ENCODE measurements around the gene RPS14. TPM values are rescaled to one million over a fixed set of nuclear protein-coding genes. Genes with fewer than 3 reads are reported as not detected.
"Not testable (repeated sequence)": the region's sequence is repeated elsewhere in the genome, so short reads cannot be mapped to it uniquely, and the experiment has no call there.

Gene RPS14
- total RNA-seq, 2 donors from 2014 or later: 2,876 to 3,412 TPM

DNA sequence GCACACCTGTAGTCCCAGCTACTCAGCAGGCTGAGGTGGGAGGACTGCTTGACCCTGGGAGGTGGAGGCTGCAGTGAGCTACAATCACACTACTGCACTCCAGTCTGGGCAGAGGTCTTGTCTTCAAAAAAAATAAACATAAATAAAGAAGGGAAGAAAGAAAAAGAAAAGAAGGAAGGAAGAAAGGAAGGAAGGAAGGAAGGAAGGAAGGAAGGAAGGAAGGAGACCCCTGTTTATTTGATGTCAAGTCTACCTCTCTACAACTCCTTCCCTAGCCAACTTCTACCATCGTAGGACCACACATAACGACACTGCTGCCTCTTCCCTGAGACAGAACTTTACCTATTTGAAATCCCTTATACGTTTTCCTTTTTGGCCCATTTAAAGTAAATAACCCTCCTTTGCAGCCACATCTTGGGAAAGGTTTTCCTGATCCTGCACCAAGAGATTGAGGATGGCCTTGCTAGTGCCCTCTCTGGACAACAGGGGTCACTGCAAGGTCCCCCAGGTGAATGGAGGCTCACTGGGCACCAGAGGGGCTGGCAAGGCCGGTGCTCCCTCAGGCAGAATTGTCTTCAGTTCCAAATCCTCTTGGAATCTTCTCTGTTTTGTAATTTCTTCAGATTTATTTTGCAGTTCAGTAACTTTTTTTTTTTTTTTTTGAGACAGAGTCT lies 10.5 kb downstream of the RPS14 start:
- no peaks in the 10 kb centered on the region for H3K9me3 Mint-ChIP-seq
- H3K36me3 Mint-ChIP-seq: peaks cover 0 to 9% of the 10 kb centered on the region in 2 donors
- no peak overlapping the region for H3K27ac Mint-ChIP-seq
- no peak for ATAC-seq
- DNase-seq (ENCODE audit: low spot score in 2 of 2): no peak

- ATAC-seq: peak; percentile 84 to 96
- DNase-seq (ENCODE audit: low spot score in 2 of 2): peak; percentile 82 to 94
- peak overlapping the region; percentile 26 to 50 for H3K27ac Mint-ChIP-seq
- H3K36me3 Mint-ChIP-seq: no peaks in the 10 kb centered on the region
- H3K9me3 Mint-ChIP-seq: no peaks in the 10 kb centered on the region
Measured at GRCh38 chr5:150436141-150436680, 13.3 kb downstream of the RPS14 start.

GRCh38 chr5:150434464-150434863 lies 15.1 kb downstream of the RPS14 start:
- no peak for ATAC-seq
- Mint-ChIP-seq H3K9me3 (no peaks in the 10 kb centered on the region), H3K36me3 (no peaks in the 10 kb centered on the region), H3K27ac (no peak overlapping the region)
- no peak for DNase-seq (ENCODE audit: low spot score in 2 of 2)

DNA sequence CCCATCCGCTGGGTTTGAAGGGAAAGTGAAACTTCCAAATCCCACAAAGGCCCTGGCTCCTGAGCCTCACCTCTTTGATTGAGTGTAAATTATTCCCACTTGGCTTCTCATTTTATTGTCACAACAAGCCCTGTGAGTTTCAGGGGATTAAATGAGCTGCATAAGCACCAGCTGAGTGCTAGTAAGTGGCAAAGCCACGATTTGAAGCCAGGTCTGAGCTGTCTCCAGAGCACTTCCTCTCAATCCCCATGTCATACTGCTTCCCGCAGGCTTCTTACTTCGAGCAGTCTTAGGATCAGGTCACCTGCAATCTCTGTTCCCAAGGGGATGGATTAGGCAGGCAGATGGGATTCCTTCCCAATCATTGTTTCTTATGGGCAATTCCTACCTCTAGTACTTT lies 18.0 kb downstream of the RPS14 start:
- ATAC-seq (no peak), DNase-seq (ENCODE audit: low spot score in 2 of 2) (no peak)
- no peaks in the 10 kb centered on the region for H3K36me3 Mint-ChIP-seq
- H3K27ac Mint-ChIP-seq: no peak overlapping the region
- H3K9me3 Mint-ChIP-seq: no peaks in the 10 kb centered on the region

DNA sequence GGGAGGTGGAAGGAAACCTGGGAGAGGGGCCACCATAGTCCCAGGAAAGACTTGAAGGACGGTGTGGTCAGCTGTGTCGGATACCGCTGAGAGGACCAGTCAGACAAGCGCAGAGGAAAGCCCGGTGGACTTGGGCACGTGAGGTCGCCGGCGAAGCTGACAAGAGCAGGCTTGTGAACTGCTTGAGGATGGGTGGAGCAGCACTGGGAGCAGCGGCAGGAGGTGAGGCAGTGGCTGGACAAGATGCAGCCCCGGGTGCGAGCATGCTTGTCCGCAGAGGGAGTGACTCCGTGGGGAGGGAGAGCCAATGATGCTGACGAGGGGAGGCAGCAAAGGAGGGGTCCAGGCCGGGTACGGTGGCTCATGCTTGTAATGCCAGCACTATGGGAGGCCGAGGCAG lies 18.5 kb downstream of the RPS14 start:
- H3K9me3 Mint-ChIP-seq: no peaks in the 10 kb centered on the region
- no peaks in the 10 kb centered on the region for H3K36me3 Mint-ChIP-seq
- ATAC-seq (no peak), DNase-seq (ENCODE audit: low spot score in 2 of 2) (no peak)
- no peak overlapping the region for H3K27ac Mint-ChIP-seq

GRCh38 chr5:150429410-150429873 lies 20.1 kb downstream of the RPS14 start:
- no peak for DNase-seq (ENCODE audit: low spot score in 2 of 2)
- Mint-ChIP-seq H3K36me3 (no peaks in the 10 kb centered on the region), H3K9me3 (no peaks in the 10 kb centered on the region), H3K27ac (peak overlapping the region; percentile 11 to 18)
- ATAC-seq: no peak

GRCh38 chr5:150428978-150429377 lies 20.6 kb downstream of the RPS14 start:
- no peak for DNase-seq (ENCODE audit: low spot score in 2 of 2)
- Mint-ChIP-seq H3K9me3 (no peaks in the 10 kb centered on the region), H3K36me3 (no peaks in the 10 kb centered on the region), H3K27ac (no peak overlapping the region)
- ATAC-seq: no peak

- H3K27ac Mint-ChIP-seq: no peak overlapping the region
- no peaks in the 10 kb centered on the region for H3K9me3 Mint-ChIP-seq
- ATAC-seq: no peak
- DNase-seq (ENCODE audit: low spot score in 2 of 2): no peak
- no peaks in the 10 kb centered on the region for H3K36me3 Mint-ChIP-seq
Measured at GRCh38 chr5:150428106-150428876, 21.2 kb downstream of the RPS14 start.

DNA sequence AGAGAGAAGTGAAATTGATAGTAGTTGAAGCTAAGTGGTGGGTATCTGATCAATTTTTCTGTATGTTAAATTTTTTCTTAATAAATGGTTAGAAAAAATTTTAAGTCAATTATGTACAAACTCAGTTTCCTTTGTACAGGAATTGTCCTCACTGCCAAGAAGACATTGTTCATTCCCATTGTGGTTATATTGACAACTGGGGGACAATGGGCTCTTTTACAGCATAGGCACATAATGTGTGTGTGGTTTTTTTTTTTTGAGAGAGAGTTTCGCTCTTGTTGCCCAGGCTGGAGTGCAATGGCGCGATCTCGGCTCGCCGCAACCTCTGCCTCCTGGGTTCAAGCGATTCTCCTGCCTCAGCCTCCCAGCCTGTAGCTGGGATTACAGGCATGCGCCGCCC lies 23.4 kb downstream of the RPS14 start:
- ATAC-seq; H3K36me3 Mint-ChIP-seq; H3K9me3 Mint-ChIP-seq; H3K27ac Mint-ChIP-seq; DNase-seq (ENCODE audit: low spot score in 2 of 2): not testable (repeated sequence)

- DNase-seq (ENCODE audit: low spot score in 2 of 2) (no peak), ATAC-seq (no peak)
- H3K27ac Mint-ChIP-seq: no peak overlapping the region
- H3K36me3 Mint-ChIP-seq: no peaks in the 10 kb centered on the region
- no peaks in the 10 kb centered on the region for H3K9me3 Mint-ChIP-seq
Measured at GRCh38 chr5:150422758-150423157, 26.8 kb downstream of the RPS14 start.

DNA sequence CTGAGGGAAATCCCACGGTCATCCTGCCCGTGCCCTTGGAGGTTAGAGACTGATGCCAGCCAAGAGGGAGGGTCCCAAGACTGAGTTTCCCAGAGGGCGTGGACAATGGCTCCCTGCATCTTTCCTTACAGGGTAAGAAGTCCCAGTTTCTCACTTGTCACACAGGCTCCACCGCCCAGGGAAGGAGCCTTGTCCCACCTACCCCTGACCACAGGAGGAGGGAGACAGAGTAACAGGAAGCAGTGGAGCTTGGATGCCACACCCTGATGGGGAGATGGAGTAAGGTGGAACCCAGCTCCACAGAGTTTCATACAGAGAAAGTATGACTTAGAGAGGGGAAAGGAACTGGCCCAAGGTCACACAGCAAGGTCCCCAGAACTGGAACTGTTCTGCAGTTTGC lies 27.5 kb downstream of the RPS14 start:
- Mint-ChIP-seq H3K36me3 (no peaks in the 10 kb centered on the region), H3K27ac (no peak overlapping the region), H3K9me3 (no peaks in the 10 kb centered on the region)
- no peak for ATAC-seq
- no peak for DNase-seq (ENCODE audit: low spot score in 2 of 2)

GRCh38 chr5:150419630-150420270 lies 29.8 kb downstream of the RPS14 start:
- ATAC-seq: no peak
- Mint-ChIP-seq H3K27ac (peak overlapping the region in 1 of 2 donors; percentile 71), H3K36me3 (no peaks in the 10 kb centered on the region), H3K9me3 (no peaks in the 10 kb centered on the region)
- DNase-seq (ENCODE audit: low spot score in 2 of 2): no peak

DNA sequence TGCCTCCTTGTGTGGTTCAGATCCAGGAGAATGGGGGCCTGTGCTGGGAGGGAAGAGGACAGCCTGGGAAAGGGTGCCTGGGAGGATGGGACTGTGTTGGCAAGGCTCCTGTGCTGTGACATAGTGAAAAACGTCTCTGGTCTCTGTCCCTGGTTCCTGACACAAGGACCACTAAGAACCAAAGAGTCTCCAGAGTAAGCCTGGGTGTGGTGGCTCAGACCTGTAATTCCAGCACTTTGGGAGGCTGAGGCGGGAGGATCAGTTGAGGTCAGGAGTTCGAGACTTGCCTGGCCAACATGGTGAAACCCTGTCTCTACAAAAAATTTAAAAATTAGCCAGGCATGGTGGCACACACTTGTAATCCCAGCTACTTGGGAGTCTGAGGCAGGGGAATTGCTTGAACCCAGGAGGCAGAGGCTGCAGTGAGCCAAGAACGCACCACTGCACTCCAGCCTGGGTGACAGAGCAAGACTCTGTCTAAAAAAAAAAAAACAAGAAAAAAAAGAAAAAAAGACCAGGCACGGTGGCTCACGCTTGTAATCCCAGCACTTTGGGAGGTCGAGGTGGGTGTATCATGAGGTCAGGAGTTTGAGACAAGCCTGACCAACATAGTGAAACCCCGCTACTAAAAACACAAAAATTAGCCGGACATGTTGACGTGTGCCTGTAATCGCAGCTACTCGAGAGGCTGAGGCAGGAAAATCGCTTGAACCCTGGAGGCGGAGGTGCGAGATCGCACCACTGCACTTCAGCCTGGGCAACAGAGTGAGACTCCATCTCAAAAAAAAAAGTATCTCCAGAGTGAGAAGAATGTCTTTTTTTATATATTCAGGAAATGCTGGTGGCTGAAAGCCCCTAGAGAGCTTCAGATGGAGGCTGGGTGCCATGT lies 35.4 kb downstream of the RPS14 start:
- Mint-ChIP-seq H3K36me3 (peaks cover 6 to 13% of the 10 kb centered on the region in 2 donors), H3K27ac (peak overlapping the region; percentile 94 to 98)
- ATAC-seq; H3K9me3 Mint-ChIP-seq; DNase-seq (ENCODE audit: low spot score in 2 of 2): not testable (repeated sequence)

DNA sequence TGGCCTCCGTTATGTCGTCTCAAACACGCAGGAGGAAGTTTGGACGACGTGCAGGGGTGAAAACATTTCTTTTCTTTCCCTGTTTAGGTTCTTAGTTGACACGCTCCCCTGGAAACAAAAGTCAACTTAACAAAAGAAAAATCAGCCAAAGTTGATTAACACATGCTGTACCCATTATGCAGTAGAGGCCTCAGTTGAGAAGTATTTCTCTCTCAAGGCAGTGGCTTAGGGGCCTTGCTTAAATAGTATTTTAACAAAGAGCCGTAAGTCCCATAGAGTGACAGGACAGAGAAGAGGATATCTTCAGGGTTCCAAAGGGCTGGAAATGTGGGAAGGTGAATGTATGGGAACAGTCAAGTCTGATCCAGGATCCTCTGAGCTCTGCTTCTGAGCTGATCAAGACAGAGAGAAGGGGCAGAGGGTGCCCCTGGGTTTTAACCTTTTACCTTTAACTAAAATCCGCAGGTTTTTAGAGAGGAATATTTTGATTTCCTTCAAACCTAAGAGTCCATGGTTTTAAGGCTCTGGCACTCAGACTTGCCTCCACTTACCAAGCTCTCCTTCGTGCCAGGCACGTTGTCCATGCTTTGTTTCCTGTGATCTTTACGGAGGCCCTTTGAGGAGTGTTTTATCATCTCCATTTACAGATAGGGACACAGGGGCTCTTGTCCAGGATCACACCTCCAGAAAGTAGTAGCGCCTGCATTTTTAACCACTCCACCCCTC lies 36.2 kb downstream of the RPS14 start:
- DNase-seq (ENCODE audit: low spot score in 2 of 2) (no peak), ATAC-seq (no peak)
- peaks cover 6 to 13% of the 10 kb centered on the region in 2 donors for H3K36me3 Mint-ChIP-seq
- no peaks in the 10 kb centered on the region for H3K9me3 Mint-ChIP-seq
- H3K27ac Mint-ChIP-seq: peak overlapping the region; percentile 94 to 98

DNA sequence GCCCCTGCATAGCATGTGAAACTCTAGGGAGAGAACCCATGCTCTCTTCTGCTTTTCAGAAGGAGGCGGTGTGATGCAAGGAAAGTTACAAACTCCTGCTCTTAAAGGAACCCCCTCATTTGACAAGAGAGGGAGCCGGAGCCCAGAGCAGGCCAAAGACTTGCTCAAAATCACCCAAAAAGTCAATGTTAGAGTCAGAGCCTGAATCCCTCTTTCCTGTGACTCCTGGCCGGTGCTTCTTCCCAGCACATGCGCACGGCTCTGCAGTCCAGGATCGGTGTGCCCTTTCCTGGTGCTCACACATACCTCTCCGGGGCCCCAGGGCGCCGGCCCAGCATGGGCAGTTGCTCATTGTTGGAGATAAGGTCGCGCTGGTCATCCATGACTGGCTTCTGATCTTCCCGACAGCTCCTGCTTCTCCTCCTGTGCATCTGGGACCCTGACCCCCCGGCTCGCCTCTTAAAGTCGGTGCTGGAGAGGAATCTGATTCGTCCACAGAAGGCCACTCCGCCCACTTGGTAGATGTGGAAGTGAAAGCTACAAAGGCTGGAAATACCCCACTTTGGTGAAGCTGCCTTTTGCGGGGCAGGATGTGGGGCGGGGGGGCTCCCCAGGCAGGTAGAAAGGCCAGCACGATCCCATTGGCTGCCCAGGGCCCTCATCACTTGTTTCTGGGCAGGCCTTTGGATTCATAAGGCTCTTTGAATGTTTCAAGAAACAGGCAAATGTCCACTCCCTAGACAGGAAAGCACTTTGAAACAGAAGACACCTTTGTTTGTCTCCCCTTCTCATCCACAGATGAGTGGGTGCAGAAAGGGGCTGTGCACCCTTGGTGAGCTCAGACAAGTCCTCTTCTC lies 37.0 kb downstream of the RPS14 start, which contains the start of gene CD74:
Gene CD74, minus strand, starts transcription at position 592 of the 857 bp plus-strand sequence. Its CDS starts 161 bp downstream, at position 431.
- H3K27ac Mint-ChIP-seq: peak within 1 kb of the TSS; percentile 94 to 98
- peaks cover 6 to 13% of the 10 kb centered on the region in 2 donors for H3K36me3 Mint-ChIP-seq
- ATAC-seq (peak; percentile 90 to 91), DNase-seq (ENCODE audit: low spot score in 2 of 2) (peak; percentile 82 to 93)
- H3K9me3 Mint-ChIP-seq: no peaks in the 10 kb centered on the region

Data from activated naive CD4-positive, alpha-beta T cell treated with anti-CD3 and anti-CD28 coated beads, Interleukin-2, amount 50 U/mL, for 72 hours (primary cell).